ENCODE measurements around the gene UGT2A2.

The UGT2A2 gene

GRCh38 chr4:69577245-69577644 lies 62.2 kb downstream of the UGT2A2 start:
- no peak for TF ChIP-seq CTCF (IDR thresholded peaks at IDR 0.05; ENCODE audit: low read depth, low read length)
- DNase-seq (ENCODE audit: extremely low read depth, low read depth), result no peak

- TF ChIP-seq CTCF (IDR thresholded peaks at IDR 0.05; ENCODE audit: low read depth, low read length), result no peak
- DNase-seq (ENCODE audit: extremely low read depth, low read depth), result no peak
Observed at GRCh38 chr4:69576251-69576877, 63.1 kb downstream of the UGT2A2 start.

- TF ChIP-seq CTCF (IDR thresholded peaks at IDR 0.05; ENCODE audit: low read depth, low read length), result no peak
- DNase-seq (ENCODE audit: extremely low read depth, low read depth), result no peak
Observed at GRCh38 chr4:69568787-69569186, 70.7 kb downstream of the UGT2A2 start.

GRCh38 chr4:69563424-69563823 lies 76.0 kb downstream of the UGT2A2 start:
- DNase-seq (ENCODE audit: extremely low read depth, low read depth), result no peak
- no peak for TF ChIP-seq CTCF (IDR thresholded peaks at IDR 0.05; ENCODE audit: low read depth, low read length)

- DNase-seq (ENCODE audit: extremely low read depth, low read depth), result no peak
- TF ChIP-seq CTCF (IDR thresholded peaks at IDR 0.05; ENCODE audit: low read depth, low read length), result no peak
Observed at GRCh38 chr4:69549651-69550050, 89.8 kb downstream of the UGT2A2 start.

- no peak for TF ChIP-seq CTCF (IDR thresholded peaks at IDR 0.05; ENCODE audit: low read depth, low read length)
- no peak for DNase-seq (ENCODE audit: extremely low read depth, low read depth)
Observed at GRCh38 chr4:69546134-69546765, 93.2 kb downstream of the UGT2A2 start.
